Testis (tissue), 2 donors: ENCODE measurements around the gene AUP1.

Experiments
- POLR2A ChIP-seq: fragments of 450-650 bp; IDR thresholded peaks from one replicate; pipeline ENCODE4 v1.6.1; 2017; ENCODE audit warnings: antibody characterized with exemption, mild to moderate bottlenecking, moderate library complexity
- TF ChIP-seq, protein P1 (sequence below), 3 experiments: fragments of 450-650 bp in 2 of 3; fragments of 200-600 bp in 1 of 3; sonication (generic) in 1 of 3; IDR thresholded peaks; one replicate each; pipeline ENCODE4 v1.5.1; 2016 to 2019; ENCODE audit warnings: antibody characterized with exemption in 3 of 3, mild to moderate bottlenecking in 2 of 3, moderate library complexity in 1 of 3

DNA sequence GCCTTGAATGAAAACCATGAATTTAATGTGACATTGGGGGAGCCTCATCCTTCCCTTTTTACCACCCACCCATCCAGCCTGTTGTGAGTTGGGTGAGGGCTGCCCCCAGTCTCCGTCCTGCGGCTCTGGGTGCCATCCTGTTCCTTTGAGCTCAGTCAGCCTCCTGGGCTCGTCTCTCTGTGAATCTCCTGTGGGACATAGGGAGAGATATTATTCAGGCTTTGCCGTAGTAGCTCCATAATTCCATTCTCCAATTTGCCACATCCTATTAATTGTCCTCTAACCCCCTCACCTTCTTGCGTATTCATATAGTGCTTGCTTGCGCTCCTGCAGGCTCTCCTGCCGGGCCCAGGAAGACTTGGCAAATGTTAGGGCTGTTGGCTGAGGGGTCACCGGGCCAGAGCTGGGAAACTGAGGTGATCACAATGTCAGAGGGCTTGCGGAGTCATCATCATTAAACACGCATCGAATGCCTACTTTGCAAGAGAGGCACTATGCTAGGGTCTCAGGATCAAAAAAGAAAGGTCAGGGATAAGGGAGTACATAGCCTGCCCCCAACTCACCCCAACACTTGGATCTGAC lies 2.8 kb downstream of the AUP1 start:
- TF ChIP-seq, protein P1, sequence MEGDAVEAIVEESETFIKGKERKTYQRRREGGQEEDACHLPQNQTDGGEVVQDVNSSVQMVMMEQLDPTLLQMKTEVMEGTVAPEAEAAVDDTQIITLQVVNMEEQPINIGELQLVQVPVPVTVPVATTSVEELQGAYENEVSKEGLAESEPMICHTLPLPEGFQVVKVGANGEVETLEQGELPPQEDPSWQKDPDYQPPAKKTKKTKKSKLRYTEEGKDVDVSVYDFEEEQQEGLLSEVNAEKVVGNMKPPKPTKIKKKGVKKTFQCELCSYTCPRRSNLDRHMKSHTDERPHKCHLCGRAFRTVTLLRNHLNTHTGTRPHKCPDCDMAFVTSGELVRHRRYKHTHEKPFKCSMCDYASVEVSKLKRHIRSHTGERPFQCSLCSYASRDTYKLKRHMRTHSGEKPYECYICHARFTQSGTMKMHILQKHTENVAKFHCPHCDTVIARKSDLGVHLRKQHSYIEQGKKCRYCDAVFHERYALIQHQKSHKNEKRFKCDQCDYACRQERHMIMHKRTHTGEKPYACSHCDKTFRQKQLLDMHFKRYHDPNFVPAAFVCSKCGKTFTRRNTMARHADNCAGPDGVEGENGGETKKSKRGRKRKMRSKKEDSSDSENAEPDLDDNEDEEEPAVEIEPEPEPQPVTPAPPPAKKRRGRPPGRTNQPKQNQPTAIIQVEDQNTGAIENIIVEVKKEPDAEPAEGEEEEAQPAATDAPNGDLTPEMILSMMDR (IDR thresholded peaks at IDR 0.05) = no peak
- no peak for TF ChIP-seq POLR2A
